GM10847 (cell line): Measurements from ENCODE around the gene TMEM202.

Experiments
- POLR2A ChIP-seq: IDR thresholded peaks from 2 replicates; pipeline ENCODE4 v1.6.1; 2011; ENCODE audit not compliant: insufficient read length; ENCODE audit errors: extremely low read depth

TMEM202 gene

GRCh38 chr15:72387741-72388140 lies 10.4 kb upstream of the TMEM202 start:
- TF ChIP-seq POLR2A, result no peak

- no peak for TF ChIP-seq POLR2A
These were observed 8.9 kb upstream of the TMEM202 start for GRCh38 chr15:72389231-72389630.

- no peak for TF ChIP-seq POLR2A
These were observed 543 bp downstream of the TMEM202 start for GRCh38 chr15:72398648-72399047.

- no peak for TF ChIP-seq POLR2A
These were observed 4.6 kb downstream of the TMEM202 start for GRCh38 chr15:72402726-72403125.

GRCh38 chr15:72404356-72404755 lies 6.3 kb downstream of the TMEM202 start:
- no peak for TF ChIP-seq POLR2A

GRCh38 chr15:72404841-72405240 lies 6.7 kb downstream of the TMEM202 start:
- TF ChIP-seq POLR2A, result no peak

GRCh38 chr15:72406936-72407335 lies 8.8 kb downstream of the TMEM202 start:
- no peak for TF ChIP-seq POLR2A

- no peak for TF ChIP-seq POLR2A
These were observed 13.0 kb downstream of the TMEM202 start for GRCh38 chr15:72411111-72411510.

- TF ChIP-seq POLR2A, result no peak
These were observed 13.4 kb downstream of the TMEM202 start for GRCh38 chr15:72411544-72411943.

- no peak for TF ChIP-seq POLR2A
These were observed 17.2 kb downstream of the TMEM202 start for GRCh38 chr15:72415304-72415703.

GRCh38 chr15:72420576-72420975 lies 22.5 kb downstream of the TMEM202 start:
- TF ChIP-seq POLR2A, result no peak

GRCh38 chr15:72421484-72421883 lies 23.4 kb downstream of the TMEM202 start:
- TF ChIP-seq POLR2A, result no peak

GRCh38 chr15:72423256-72423655 lies 25.2 kb downstream of the TMEM202 start:
- no peak for TF ChIP-seq POLR2A

- TF ChIP-seq POLR2A, result no peak
These were observed 28.6 kb downstream of the TMEM202 start for GRCh38 chr15:72426753-72427152.

- TF ChIP-seq POLR2A, result no peak
These were observed 39.7 kb downstream of the TMEM202 start for GRCh38 chr15:72437650-72438316.

GRCh38 chr15:72445426-72445825 lies 47.3 kb downstream of the TMEM202 start:
- no peak for TF ChIP-seq POLR2A

- TF ChIP-seq POLR2A, result no peak
These were observed 52.7 kb downstream of the TMEM202 start for GRCh38 chr15:72450805-72451204.
